ENCODE measurements around the gene ERVK3-1. TPM values are rescaled to one million over a fixed set of nuclear protein-coding genes. Genes with fewer than 3 reads are reported as not detected.

Gene ERVK3-1
- total RNA-seq, 1 experiment from 2014 or later, result 28.1 TPM

DNA sequence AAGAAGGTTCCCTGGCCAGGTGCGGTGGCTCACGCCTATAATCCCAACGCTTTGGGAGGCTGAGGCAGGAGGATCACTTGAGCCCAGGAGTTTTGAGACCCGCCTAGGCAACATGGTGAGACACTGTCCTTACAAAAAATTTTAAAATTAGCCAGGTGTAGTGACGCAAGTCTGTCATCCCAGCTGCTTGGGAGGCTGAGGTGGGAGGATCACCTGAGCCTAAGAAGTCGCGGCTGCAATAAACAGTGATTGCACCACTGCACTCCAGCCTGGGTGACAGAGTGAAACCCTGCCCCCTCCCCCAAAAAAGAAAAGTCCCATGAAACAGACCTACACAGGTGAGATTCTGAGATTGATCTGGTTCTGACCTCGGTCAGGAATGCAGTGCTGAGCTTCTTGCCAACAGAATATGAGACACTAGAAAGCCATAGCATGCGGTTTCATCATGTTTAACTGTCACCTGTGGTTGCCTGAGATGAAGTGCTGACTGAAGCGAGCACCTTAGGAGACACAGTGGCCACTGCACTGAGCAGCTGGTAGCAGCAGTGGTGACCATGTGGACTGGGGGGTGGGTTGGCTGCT is 50.1 kb downstream of the ERVK3-1 start (continued):
- no peak for TF ChIP-seq SIN3A (IDR thresholded peaks at IDR 0.05; ENCODE audit: low read depth)
- TF ChIP-seq, protein P1, sequence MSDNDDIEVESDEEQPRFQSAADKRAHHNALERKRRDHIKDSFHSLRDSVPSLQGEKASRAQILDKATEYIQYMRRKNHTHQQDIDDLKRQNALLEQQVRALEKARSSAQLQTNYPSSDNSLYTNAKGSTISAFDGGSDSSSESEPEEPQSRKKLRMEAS (IDR thresholded peaks at IDR 0.05), result no peak
- TF ChIP-seq SRF (IDR thresholded peaks at IDR 0.05; ENCODE audit: low read depth), result no peak
- no peak for TF ChIP-seq EZH2phosphoT487 (IDR thresholded peaks at IDR 0.05; ENCODE audit: borderline replicate concordance)
- no peak for TF ChIP-seq EZH2 (IDR thresholded peaks at IDR 0.05)

DNA sequence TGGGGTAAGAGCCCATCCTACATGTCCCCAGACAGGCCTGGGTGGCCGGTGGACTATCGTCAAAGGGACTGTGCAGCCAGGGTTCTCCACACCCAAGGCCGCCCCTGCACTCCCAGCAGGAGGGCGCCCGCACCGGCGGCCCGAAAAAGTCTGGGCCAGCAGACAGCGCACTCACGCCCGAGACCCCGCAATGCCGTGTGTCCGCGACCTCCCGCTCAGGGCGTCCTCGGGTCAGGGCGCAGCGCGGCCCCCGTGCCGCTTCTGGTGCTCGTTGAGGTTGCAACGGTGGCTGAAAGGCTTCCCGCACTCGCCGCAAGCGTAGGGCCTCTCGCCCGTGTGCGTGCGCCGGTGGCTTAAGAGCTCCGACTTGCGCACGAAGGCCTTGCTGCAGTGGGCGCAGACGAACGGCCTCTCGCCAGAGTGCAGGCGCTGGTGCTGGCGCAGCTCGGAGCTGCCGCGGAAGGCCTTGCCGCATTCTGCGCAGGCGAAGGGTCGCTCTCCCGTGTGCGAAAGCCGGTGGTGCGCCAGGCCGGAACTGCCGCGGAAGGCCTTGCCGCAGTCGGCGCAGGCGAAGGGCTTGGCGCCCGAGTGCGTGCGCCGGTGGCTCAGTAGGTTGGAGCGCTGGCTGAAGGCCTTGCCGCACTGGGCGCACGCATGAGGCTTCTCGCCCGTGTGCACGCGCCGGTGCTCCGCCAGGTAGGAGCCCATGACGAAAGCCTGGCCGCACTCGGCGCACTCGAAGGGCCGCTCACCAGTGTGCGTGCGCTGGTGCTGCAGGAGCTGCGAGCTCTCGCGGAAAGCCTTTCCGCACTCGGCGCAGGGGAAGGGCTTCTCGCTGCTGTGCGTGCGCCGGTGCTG is 51.0 kb downstream of the ERVK3-1 start:
- no peaks in the 10 kb centered on the region for H4K20me1 ChIP-seq (ENCODE audit: insufficient read depth)
- CTCF ChIA-PET, result no interaction called here
- RAD21 ChIA-PET (ENCODE audit: low non-redundant PET in 1 of 2, low total read pairs in 2 of 2, uncharacterized antibody in 2 of 2, unreplicated experiment in 2 of 2), result no interaction called here
- peaks cover 2% of the 10 kb centered on the region in 2 experiments; a peak in 3 of 4 replicates for H3K4me1 ChIP-seq (ENCODE audit: control insufficient read depth in 1 of 2, insufficient read depth in 2 of 2, low read length in 2 of 2)
- no peak overlapping the region for H3K4me2 ChIP-seq (ENCODE audit: low read length)
- intact Hi-C loops (cut with micrococcal nuclease), result no loop called here
- H3K27me3 ChIP-seq (ENCODE audit: insufficient read depth, low read length), result no peaks in the 10 kb centered on the region
- H3K36me3 ChIP-seq (ENCODE audit: control insufficient read depth in 1 of 2, insufficient read depth in 2 of 2, low read length in 2 of 2), result no peaks in the 10 kb centered on the region
- BruUV-seq (replicated peaks), result no TSS peak
- POLR2A ChIA-PET, result no interaction called here
- H2AFZ ChIP-seq (ENCODE audit: low read depth, low read length, poor library complexity, severe bottlenecking), result no peak overlapping the region
- DNase-seq (ENCODE audit: low read depth, low spot score), result no peak
- no peak overlapping the region for H3K9ac ChIP-seq (ENCODE audit: low read length)
- H3K79me2 ChIP-seq (ENCODE audit: insufficient read depth, low read length), result no peaks in the 10 kb centered on the region
- H3K9me2 ChIP-seq (ENCODE audit: insufficient read depth), result no peaks in the 10 kb centered on the region
- H3K4me3 ChIP-seq (replicated peaks in 1 of 2; ENCODE audit: low read depth in 1 of 2, low read length in 2 of 2), result no peak overlapping the region
- no peak overlapping the region for H3K27ac ChIP-seq (ENCODE audit: low read depth, low read length)
- TF ChIP-seq EZH2 (IDR thresholded peaks at IDR 0.05) (no peak), SRF (IDR thresholded peaks at IDR 0.05; ENCODE audit: low read depth) (no peak), JUND (IDR thresholded peaks at IDR 0.05) (no peak)
- TF ChIP-seq, protein P1 (IDR thresholded peaks at IDR 0.05), result no peak
- H3K9me3 ChIP-seq (ENCODE audit: control insufficient read depth in 1 of 2, insufficient read depth in 1 of 2, low read depth in 1 of 2, low read length in 2 of 2), result no peaks in the 10 kb centered on the region
- no peak for ATAC-seq

Measured in HCT116 (cell line).